Activated CD4-positive, alpha-beta T cell treated with anti-CD3 and anti-CD28 coated beads, Interleukin-2, Interleukin-6, amounts not matched to agents 100 ng/mL and 50 ng/mL, durations not matched to agents 16 hours and 8 hours (primary cell): ENCODE results near the gene INHA.

ENCODE experiments used
- DNase-seq: peaks from one replicate; pipeline ENCODE4 v3.0.0-alpha.2; 2020

The INHA gene

DNA sequence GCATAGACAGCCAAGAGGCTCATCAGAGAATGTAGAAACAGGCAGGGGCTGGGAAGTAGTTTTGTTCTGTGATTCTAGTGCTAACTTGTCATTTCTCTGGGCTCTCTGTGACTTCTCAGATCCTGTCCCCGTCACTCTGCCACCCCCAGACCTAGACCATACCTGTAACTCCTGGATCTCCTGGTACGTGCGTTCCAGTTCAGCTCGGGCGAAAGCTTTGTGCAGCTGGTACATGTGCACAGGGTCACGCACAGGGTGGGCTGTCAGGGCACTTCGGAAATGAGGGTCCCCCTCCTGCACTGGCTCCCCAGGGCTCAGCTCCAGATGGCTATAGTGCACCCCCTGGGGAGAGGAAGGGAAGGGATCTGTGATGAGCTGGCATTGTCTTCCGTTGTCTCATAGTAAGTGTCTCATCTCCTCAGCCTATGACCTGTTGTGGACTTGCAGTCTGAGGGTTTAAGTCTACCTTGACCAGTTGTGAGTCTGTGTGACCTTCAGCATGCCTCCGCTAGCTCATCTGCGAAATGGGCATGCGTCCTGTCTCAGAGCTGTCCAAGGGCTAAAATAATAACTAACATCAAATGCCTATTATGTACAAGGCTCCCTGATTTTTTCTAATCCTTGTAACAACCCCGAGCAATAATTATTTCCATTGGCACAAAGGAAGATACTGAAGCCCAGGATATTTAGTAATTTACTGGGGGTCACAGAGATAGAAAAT, 31.2 kb upstream of the INHA start:
- DNase-seq = no peak

DNA sequence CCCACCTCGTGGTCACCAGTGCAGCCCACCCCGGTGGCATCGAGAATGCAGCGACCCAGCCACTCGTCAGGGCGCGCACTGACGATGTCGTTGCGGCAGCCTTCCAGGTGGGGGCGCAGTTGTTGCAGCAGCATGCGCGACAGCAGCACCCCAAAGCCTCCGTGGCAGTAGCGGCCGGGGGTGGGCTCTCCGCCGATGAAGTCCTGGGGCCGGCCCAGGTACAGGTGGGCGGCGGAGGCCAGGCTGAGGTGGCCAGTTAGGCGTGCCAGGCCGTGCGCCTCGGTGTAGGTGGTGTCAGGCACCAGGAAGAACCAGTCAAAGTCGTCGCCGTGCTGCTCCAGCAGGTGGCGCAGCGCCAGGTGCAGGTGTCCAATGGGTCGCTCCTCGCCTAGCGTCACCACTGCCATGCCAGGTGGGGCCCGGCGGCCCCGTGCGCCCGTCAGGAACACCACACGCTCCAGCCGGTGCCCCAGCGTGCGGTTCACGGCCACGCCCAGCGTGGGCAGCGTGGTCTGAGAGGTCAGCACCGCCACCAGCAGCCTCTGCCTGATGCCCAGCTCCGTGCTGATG, 30.4 kb upstream of the INHA start:
- peak; percentile 93 for DNase-seq

DNA sequence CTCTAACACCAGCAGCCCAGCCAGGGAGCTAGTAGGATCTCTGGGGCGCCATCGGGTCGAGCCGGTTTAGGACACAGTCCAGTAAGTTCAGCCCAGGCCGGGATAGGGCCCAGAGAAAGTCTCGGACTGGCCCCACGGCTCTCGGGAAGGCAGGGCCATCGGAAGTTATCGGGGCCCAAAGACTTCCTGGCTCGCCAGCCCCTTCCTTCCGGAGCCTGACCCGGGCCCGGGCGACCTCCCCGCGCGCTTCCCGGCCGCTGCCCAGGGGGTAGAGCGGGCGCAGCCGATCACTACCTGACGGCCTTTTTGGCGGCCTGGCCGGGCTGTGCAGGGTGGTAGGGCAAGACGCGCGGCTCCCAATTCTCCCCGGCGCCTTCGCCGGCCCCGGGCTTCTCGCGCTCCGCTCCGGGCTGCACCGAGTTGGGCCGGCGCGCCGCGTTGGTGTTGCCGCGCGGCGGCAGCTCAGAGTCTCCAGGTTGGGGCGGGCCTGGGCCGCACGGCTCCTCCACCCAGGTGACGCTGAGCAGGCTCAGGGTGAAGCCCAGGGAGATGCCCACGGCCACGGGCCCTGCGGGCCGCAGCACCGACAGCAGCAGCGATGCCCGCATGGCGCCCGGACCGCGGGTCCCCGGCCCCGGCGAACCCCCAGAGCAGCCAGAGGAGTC, 29.0 kb upstream of the INHA start:
- DNase-seq = peak; percentile 53

DNA sequence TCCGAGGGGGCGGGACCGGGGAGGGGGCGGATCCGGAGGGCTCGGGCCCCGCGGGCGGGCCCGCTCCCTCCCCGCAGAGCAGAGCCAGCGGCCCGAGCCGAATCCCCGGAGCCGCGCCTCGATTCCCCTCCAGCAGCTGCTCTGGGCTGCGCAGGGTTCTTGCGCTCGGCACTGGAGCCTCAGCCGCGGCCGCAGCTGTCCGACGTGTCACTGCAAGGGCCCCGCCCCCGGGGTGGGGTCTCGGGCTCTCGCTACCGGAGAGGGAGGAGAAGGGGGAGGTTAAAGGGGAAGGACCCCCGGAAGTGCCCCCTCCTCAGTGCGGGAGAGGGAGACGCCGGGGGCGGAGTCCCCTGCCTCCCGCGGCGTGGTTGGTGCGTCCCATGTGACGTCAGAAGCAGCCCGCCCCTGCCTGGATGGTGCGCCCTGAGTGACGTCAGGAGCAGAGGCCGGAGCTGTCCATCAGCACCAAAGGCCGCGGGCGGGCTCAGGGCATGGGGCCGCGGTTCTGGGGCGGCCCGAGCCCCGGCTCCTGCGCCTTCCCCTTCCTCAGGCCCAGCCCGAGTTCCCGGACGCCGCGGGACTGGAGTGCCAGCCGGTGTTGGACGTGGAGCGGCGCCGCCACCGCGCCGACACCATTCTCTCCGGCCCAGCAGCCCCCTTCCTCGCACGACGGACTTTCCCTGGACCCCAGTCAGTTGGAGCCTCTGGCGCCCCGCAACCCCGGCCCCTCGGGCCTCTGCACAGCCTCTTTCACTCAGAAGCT, 28.3 kb upstream of the INHA start, which contains the start of the genes CHPF and TMEM198:
Gene CHPF (minus strand): TSS at position 214 of the 763 bp plus-strand sequence. CDS start 271 bp downstream, outside the sequence.
Gene TMEM198 (plus strand): TSS at position 433 of the 763 bp plus-strand sequence. CDS start 700 bp downstream, outside the sequence.
- peak; percentile 98 for DNase-seq

DNA sequence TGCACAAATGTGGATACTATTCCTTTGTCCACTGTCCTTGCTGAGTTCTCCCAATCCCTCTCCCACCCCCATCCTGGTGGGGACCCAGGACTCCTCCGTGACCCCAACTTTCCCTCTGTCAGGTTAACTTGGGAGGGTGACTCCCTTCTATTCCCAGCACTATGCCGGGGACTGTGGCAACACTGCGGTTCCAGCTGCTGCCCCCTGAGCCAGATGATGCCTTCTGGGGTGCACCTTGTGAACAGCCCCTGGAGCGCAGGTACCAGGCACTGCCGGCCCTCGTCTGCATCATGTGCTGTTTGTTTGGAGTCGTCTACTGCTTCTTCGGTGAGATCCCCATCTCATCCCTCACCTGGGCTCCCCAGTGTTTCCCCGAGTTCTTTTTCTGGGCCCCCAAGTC, 27.5 kb upstream of the INHA start:
- no peak for DNase-seq

DNA sequence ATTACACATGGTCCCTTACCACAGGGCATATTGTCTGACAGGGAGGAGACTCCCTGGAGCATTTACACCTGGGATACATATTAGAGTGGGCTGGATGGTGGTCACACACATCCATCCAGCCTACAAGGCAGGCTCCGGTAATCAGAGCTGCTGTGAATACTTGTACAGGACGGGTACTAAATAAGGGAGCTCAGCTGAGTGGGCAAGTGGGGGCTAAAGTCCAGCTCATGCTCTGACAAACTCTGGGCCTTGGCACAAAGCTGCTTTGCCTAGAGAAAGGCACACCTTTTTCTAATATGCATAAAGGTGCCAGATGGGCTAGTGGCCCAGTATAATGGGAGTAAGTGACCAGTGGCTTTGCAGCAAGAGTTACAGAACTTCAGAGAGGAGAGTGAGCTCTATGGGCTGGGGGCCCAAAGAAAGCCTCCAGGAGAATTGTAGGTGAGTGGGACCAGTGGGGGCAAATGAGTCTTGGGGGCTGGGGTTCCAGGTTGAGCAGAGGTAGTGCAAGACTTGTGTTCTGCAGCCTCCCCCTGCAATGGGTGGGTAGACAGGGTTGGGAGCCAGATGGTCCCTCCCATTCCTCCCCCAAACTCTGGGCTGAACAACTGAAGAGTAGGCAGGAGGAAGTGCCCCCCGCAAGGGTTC, 26.7 kb upstream of the INHA start:
- DNase-seq = no peak

DNA sequence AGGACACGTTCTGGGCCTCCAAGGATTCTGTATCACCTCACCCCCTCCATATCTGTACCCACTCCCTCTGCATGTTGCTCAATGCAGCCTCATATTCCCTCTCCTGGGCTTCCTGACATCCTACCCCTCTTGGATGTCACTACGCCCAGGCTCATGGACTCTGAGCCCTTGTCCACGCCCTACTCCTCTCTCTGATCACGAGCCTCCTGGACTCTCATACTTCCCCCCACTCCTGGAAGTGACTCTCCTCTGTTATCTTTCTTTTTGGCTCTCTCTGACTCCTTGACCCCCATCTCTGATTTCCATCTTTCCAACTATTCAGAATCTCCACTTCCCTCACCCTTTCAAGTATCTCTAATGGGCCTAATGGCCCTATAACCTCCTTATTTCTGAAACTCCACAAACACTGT, 26.2 kb upstream of the INHA start:
- DNase-seq = no peak

DNA sequence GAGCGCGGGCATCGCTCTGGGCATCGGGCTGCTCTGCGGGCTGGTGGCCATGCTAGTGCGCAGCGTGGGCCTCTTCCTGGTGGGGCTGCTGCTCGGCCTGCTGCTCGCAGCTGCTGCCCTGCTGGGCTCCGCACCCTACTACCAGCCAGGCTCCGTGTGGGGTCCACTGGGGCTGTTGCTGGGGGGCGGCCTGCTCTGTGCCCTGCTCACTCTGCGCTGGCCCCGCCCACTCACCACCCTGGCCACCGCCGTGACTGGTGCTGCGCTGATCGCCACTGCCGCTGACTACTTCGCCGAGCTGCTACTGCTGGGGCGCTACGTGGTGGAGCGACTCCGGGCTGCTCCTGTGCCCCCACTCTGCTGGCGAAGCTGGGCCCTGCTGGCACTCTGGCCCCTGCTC, 24.5 kb upstream of the INHA start:
- DNase-seq = no peak

DNA sequence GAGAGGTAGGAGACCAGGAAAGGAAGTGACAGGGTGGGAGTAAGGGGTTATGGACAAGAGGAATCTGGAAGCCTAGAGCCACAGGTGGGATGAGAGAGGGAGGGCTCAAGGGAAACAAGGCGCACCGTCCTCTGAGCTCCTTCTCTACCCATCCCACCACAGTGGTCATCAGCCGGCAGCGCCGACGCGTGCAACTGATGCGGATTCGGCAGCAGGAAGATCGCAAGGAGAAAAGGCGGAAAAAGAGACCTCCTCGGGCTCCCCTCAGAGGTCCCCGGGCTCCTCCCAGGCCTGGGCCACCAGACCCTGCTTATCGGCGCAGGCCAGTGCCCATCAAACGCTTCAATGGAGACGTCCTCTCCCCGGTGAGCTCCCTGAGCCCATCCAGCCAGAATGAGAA, 23.1 kb upstream of the INHA start:
- no peak for DNase-seq

DNA sequence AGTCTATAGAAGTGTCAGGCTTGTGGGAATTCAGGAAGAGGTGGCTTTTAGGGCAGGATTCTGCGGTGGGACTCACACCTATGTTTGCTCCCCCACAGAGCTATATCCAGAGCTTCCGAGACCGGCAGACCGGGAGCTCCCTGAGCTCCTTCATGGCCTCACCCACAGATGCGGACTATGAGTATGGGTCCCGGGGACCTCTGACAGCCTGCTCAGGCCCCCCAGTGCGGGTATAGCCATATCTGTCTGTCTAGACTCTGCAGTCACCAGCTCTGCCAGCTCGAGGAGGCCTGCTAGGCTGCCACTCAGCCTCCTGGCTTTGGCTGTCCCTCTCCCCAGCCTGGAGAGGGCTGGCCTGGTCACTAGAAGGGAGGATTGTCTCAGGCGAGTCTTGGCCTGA, 22.5 kb upstream of the INHA start:
- no peak for DNase-seq

DNA sequence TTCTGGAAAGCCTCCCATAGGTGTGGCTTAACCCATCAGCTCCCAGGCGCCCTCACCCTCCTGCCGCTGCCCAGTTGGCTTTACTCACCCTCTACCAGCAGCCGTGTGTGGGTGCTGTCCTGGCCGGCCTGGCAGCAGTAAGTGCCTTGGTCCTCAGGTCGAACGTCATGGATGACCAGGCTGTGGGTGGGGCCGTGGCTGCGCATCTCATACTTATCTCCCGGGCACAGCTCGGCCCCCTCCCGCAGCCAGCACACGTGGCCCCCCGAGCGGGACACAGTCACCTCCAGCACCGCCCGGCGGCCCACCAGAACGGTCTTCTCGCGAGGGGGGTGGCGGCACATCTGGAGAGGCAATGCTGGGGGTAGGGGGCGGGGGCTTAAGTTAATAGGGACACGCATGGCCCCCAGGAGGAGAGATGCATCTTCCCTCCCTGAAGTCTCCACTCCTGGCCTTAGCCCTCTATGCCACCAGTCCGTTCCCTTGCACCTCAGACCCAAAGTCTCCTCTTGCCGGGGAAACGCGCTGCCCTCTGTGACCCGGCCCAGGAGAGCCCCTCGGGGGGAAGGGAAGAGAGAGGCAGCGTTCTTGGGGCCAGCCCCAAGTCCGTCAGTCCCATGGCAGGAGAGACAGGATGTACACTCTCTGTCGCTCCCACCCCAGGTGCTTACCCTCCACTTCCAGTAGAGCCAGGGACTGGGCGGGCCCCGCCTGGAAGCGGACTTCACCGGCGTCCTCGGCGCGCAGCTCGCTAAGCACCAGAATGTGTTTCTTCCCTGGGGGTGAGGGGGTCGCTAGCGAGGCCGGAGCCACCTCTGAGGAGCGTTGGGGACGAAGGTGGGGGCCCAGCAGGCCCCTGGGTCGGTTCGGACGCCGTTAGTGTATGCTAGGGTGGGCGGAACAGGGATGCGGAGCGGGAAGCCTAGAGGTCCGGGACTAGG, 20.4 kb upstream of the INHA start:
- no peak for DNase-seq

DNA sequence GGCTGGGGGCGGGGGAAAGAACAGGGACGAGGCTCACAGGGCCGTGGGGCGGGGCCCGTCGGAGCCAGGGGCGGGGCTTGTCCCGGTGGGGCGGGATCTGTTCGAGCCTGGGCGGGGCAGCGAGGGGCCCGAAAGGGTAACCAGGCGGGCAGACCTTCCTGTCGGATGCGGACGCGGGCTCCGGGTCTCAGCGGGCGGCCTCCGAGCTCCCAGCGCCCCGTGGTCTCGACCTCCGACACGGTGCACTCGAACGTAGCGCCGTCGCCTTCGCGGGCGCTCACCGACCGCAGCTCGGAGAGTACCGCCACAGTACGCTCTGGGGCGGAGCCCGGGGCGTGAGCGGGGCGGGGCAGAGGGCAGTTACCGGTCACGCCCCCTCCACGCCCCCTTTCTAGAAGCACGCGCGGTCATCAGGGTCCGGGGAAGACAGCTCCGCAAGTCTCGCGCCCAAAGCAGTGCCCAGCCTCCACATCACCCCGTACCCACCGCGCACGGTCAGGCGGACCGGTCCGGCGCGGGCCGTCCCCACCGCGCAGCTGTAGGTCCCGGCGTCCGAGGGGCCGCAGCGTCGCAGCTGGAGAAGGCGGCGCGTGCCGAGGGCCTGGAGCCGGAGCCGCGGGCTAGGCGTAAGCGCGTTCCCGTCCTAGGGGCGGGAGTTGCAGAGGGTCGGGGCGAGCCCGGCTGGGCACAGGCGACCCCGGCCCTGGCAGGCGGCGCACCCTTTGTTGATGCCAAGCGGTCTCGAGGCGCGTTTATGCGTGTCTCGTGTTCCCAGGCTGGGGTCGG, 19.5 kb upstream of the INHA start:
- DNase-seq = peak; percentile 81

DNA sequence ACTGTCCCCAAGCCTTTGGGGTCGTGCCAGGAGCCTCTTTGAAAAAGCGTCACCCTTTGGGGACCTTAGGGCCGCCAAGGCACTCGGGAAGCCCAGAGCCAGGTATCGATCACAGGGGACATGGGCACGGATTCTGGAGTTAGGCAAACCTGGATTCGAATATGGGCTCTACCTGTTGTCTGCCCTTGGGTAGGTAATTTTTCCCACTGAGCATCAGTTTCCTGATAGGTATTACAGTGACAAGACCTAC, 19.0 kb upstream of the INHA start:
- DNase-seq = no peak

DNA sequence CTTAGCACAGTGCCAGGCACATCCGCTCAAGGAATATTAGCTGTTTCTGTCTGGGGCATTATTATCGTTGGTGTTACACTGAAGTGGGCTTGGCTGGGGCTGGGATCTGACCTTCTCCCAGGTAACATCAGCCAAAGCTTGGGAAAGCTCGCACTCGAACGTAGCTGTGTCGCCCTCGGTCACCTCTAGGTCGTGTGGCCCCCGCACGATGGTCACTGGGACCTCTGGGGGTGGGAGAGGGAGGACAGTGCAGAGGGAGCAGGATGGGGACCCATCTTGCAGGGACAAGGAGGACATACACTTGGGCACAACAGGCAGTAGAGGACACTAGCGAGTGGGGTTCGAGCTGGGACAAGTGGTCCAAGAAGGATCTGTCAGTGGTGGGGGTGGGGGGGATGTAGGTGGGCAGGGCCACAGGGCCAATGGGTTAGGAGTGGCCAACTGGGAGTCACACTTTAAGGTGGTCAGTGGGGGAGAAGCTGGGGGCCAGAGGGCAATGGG, 18.6 kb upstream of the INHA start:
- no peak for DNase-seq

DNA sequence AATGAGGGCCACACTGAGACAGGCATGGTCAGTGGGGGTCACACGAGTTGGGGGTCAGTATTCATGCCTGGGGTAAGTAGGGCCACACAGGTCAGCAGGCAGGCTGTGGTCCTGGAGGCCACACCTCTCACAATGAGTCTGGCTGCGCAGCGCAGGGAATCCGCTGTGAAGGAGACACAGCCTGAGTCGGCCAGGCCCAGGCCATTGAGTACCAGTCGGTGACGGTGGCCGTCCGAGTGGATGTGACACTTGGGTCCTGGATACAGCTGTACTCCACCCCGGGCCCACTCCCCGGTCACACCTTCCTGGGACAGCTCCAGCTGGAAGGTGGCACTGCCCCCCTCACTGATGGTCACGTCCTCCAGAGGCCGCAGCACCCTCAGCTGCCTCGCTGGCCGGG, 17.8 kb upstream of the INHA start:
- no peak for DNase-seq

DNA sequence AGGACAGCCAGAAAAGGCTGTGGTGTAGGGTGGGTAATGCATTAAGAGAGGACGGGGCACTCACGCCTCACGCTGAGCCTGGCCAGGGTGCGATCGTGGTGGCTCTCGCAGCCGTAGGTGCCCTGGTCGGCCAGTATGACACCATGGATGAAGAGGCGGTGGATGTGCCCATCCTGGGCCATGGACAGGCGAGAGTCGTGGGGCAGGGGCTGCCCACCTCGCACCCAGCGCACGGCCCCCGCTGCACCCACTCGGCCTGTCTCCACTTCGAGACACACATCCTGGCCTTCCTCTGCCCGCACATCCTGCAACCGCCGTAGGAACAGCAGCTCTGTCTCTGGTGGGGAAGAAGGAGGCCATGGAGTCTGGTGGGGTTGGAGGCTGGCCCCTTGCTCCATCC, 16.2 kb upstream of the INHA start:
- DNase-seq = no peak

DNA sequence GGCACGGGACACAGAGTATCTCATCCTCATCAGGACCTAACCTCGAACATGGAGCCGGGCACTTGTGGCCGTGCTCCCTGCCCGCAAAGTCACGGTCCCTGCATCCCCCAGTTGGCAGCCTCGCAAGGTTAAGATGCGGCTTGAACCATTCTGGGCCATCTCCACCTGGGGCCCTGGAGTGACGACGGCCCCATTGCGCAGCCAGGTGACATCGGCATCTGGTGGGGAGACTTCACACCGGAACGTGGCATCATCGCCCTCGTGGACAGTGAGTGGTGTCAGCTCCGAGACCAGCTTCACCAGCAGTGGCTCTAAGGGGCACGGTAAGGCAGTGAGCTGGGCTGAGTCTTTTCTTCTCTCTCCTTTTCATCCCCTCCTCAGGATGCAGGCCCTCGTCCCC, 15.7 kb upstream of the INHA start:
- DNase-seq = no peak

DNA sequence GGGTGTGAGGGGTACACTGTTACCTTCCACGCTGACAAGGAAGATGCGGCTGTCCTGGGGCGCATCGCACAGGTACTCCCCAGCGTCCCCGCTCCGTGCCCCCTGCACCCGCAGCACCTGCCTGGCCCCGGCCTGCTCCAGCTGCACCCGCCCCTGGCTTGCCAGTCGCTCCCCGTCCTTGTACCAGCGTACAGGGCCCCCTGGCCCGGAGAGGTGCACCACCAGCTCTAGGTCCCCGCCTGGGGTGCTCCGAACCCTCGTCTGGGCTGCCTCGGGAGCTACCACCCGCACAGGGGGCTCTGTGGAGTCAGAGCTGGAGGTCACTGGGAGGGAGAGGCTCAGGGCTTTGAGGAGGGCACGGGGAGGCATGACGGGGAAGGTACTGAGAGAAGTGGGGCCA, 14.8 kb upstream of the INHA start:
- DNase-seq = no peak

DNA sequence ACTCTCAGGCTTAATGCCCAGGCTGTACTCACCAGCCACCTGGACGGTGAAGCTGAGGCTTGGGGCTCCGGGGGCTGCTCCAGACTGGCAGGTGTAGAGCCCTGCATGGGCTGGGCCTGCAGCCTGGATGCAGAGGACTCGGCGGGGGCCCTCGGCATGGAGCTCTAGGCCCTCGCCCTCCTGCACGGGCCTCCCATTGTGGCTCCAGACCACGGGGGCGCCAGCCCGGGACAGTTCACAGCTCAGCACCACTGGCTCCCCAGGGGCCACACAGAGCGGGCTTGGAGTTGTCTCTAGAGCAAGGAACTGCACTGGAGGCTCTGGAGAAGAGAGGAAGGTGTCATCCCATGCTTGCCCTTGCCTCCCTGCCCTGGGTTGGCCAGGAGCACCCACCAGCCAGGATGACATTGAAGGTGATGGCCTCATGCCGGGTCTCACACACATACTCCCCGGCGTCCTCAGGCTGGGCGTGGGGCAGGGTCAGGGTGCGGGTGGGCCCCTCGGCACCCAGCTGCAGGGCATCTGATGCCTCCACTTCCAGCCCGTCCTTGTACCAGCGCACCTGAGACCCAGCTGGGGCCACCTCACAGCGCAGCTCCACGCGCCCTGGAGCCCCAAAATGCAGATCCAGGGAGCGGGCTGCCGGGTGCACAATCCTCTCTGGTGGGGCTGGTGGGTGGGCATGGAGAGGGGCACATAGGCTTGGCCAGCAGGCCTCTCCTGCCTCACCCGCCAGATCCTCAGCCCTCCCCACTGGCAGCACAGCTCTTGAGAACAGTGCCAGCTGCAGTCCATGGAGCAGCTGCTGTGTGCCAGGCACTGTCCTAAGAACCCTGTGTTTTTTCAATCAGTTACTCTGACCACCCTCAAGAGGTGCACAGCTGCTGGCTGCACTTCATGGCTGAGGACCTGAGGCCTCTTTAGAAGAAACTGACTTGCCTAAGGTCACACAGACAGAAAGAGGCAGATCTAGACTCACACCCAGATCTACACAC, 14.0 kb upstream of the INHA start:
- no peak for DNase-seq
